Fibroblast of lung (primary cell): ENCODE data around the gene PCDHAC1.

Experiments used
- CTCF ChIP-seq, 2 donors: IDR thresholded peaks in 1 of 2; conservative IDR thresholded peaks in 1 of 2; 1 replicate in 1 of 2; 2 replicates in 1 of 2; pipeline ENCODE4 v1.5.1; 2011 to 2012; ENCODE audit warnings: low read length in 2 of 2, control low read depth in 1 of 2, inconsistent platforms in 1 of 2, low read depth in 1 of 2, mild to moderate bottlenecking in 1 of 2
- EZH2 ChIP-seq: IDR thresholded peaks from 2 replicates; pipeline ENCODE4 v1.5.1; 2012; ENCODE audit warnings: low read length, control low read depth, mild to moderate bottlenecking; ENCODE audit errors: missing control alignments

GRCh38 chr5:140926443-140927227 is 536 bp downstream of the PCDHAC1 start:
- TF ChIP-seq CTCF (conservative IDR thresholded peaks at IDR 0.05 in 1 of 2, IDR thresholded peaks at IDR 0.05 in 1 of 2; ENCODE audit: low read depth in 1 of 2, low read length in 2 of 2): peak; percentile 27 to 44
- TF ChIP-seq EZH2: no peak
